GM23338 (cell line): ENCODE data around the gene CRADD. TPM values are rescaled to one million over a fixed set of nuclear protein-coding genes. Genes with fewer than 3 reads are reported as not detected.

Experiments
- ATAC-seq: fragments of 200-7000 bp; cut with Tn5 transposase; 3 replicates; pipeline ENCODE4 v1.9.1; 2020
- DNase-seq: peaks from one replicate; pipeline ENCODE4 v3.0.0-alpha.2; 2015; ENCODE audit warnings: low spot score
- H2AFZ ChIP-seq: fragments of 200-600 bp; sonication (generic); 2 replicates; pipeline ENCODE4 v1.8.0; 2016; ENCODE audit warnings: antibody characterized with exemption, mild to moderate bottlenecking, moderate library complexity
- H3F3A ChIP-seq: fragments of 200-600 bp; sonication (generic); replicated peaks from 2 replicates; pipeline ENCODE4 v1.8.0; 2017; ENCODE audit warnings: antibody characterized with exemption, mixed run types, low read depth
- H3K27ac ChIP-seq: fragments of 200-600 bp; sonication (generic); 2 replicates; pipeline ENCODE4 v1.6.1; 2016; ENCODE audit warnings: low read depth
- H3K27me3 ChIP-seq: fragments of 200-600 bp; sonication (generic); 2 replicates; pipeline ENCODE4 v1.8.0; 2016; ENCODE audit warnings: mild to moderate bottlenecking, mixed run types, moderate library complexity; ENCODE audit not compliant: insufficient read depth
- H3K36me3 ChIP-seq: fragments of 200-600 bp; sonication (generic); 2 replicates; pipeline ENCODE4 v1.8.0; 2016; ENCODE audit warnings: mild to moderate bottlenecking; ENCODE audit not compliant: insufficient read depth
- H3K4me1 ChIP-seq: fragments of 200-600 bp; sonication (generic); 2 replicates; pipeline ENCODE4 v1.8.0; 2016; ENCODE audit warnings: mild to moderate bottlenecking, moderate library complexity; ENCODE audit not compliant: insufficient read depth
- H3K4me2 ChIP-seq: fragments of 200-600 bp; sonication (generic); 2 replicates; pipeline ENCODE4 v1.7.1; 2017; ENCODE audit warnings: mixed run types
- H3K4me3 ChIP-seq: fragments of 200-600 bp; sonication (generic); 2 replicates; pipeline ENCODE4 v1.6.1; 2016; ENCODE audit warnings: mixed run types
- H3K79me2 ChIP-seq: fragments of 200-600 bp; sonication (generic); replicated peaks from 2 replicates; pipeline ENCODE4 v1.8.0; 2017; ENCODE audit warnings: mild to moderate bottlenecking; ENCODE audit not compliant: insufficient read depth
- H3K9me2 ChIP-seq: fragments of 200-600 bp; sonication (generic); 2 replicates; pipeline ENCODE4 v1.8.0; 2017; ENCODE audit not compliant: insufficient read depth
- H4K20me1 ChIP-seq: fragments of 200-600 bp; sonication (generic); replicated peaks from 2 replicates; pipeline ENCODE4 v1.8.0; 2017; ENCODE audit warnings: mild to moderate bottlenecking; ENCODE audit not compliant: insufficient read depth
- H3K27ac Mint-ChIP-seq: 2 replicates; pipeline ENCODE4 v1.8.0; 2020; ENCODE audit warnings: inconsistent platforms, mild to moderate bottlenecking, moderate library complexity, mixed read lengths
- H3K27me3 Mint-ChIP-seq: 3 replicates; pipeline ENCODE4 v1.8.0; 2022; ENCODE audit warnings: low read depth, mild to moderate bottlenecking, moderate library complexity, mixed read lengths, inconsistent platforms; ENCODE audit not compliant: insufficient read depth, poor library complexity
- H3K36me3 Mint-ChIP-seq: 3 replicates; pipeline ENCODE4 v1.8.0; 2021; ENCODE audit warnings: low read depth, mild to moderate bottlenecking, inconsistent platforms, moderate library complexity, mixed read lengths
- H3K4me1 Mint-ChIP-seq: 3 replicates; pipeline ENCODE4 v1.8.0; 2020; ENCODE audit warnings: mild to moderate bottlenecking, inconsistent platforms, mixed read lengths
- H3K4me3 Mint-ChIP-seq: 3 replicates; pipeline ENCODE4 v1.8.0; 2021; ENCODE audit warnings: moderate library complexity, mild to moderate bottlenecking, inconsistent platforms, mixed read lengths
- H3K9me3 Mint-ChIP-seq: 3 replicates; pipeline ENCODE4 v1.8.0; 2020; ENCODE audit warnings: moderate library complexity, mild to moderate bottlenecking, inconsistent platforms, mixed read lengths
- EZH2 ChIP-seq: fragments of 200-600 bp; sonication (generic); IDR thresholded peaks from one replicate; pipeline ENCODE4 v1.8.0; 2017; ENCODE audit warnings: antibody characterized with exemption, mild to moderate bottlenecking, low read depth; ENCODE audit not compliant: unreplicated experiment
- JUNB ChIP-seq: IDR thresholded peaks from one replicate; pipeline ENCODE4 v1.6.1; 2016; ENCODE audit warnings: antibody characterized with exemption; ENCODE audit not compliant: unreplicated experiment
- NANOG ChIP-seq: IDR thresholded peaks from 2 replicates; pipeline ENCODE4 v1.6.1; 2016; ENCODE audit warnings: antibody characterized with exemption, borderline replicate concordance
- POLR2AphosphoS5 ChIP-seq: IDR thresholded peaks from 2 replicates; pipeline ENCODE4 v1.6.1; 2016; ENCODE audit warnings: antibody characterized with exemption, low read depth
- ZNF114 ChIP-seq: fragments of 250-450 bp; sonication (Bioruptor Pico); IDR thresholded peaks from 2 replicates; pipeline ENCODE4 v1.5.0; 2020; ENCODE audit warnings: mild to moderate bottlenecking, moderate library complexity
- ZNF462 ChIP-seq: fragments of 250-450 bp; sonication (Bioruptor Pico); IDR thresholded peaks from 2 replicates; pipeline ENCODE4 v1.5.0; 2020; ENCODE audit warnings: mild to moderate bottlenecking, moderate library complexity
- polyA plus RNA-seq: library from polyadenylated mRNA; unstranded; fragments of >200 nt; fragmentation: Nextera tagmentation; extraction: Ambion mirVana; gene quantifications from 2 replicates; pipeline ENCODE4 v1.2.1, GENCODE V29; 2016
- total RNA-seq: library from RNA; depleted of rRNA; stranded (reverse); fragments of >200 nt; shearing (Covaris generic); gene quantifications from 2 replicates; pipeline ENCODE4 v1.2.3, GENCODE V29; 2014
- TF ChIP-seq, protein P1 (sequence below): IDR thresholded peaks from one replicate; pipeline ENCODE4 v1.6.1; 2018; ENCODE audit warnings: antibody characterized with exemption; ENCODE audit not compliant: unreplicated experiment

The CRADD gene
- total and polyA plus RNA-seq, 2 experiments from 2014 or later: 6.3 to 27.9 TPM

- peaks cover 19% of the 10 kb centered on the region for H3K36me3 Mint-ChIP-seq
- Histone ChIP-seq H3K4me2 (no peak overlapping the region), H4K20me1 (no peaks in the 10 kb centered on the region), H3K79me2 (no peaks in the 10 kb centered on the region), H3K27ac (no peak overlapping the region), H3K4me3 (no peak overlapping the region), H3K27me3 (no peaks in the 10 kb centered on the region), H2AFZ (no peak overlapping the region), H3K36me3 (no peaks in the 10 kb centered on the region), H3K4me1 (peaks cover 8% of the 10 kb centered on the region), H3F3A (no peaks in the 10 kb centered on the region), H3K9me2 (no peaks in the 10 kb centered on the region)
- DNase-seq (no peak), ATAC-seq (no peak)
- H3K27me3 Mint-ChIP-seq: peaks cover 2% of the 10 kb centered on the region
- H3K4me3 Mint-ChIP-seq: no peak overlapping the region
- H3K4me1 Mint-ChIP-seq: peaks cover 11% of the 10 kb centered on the region; the same call in 2 of the 3 replicates
- H3K9me3 Mint-ChIP-seq: peaks cover 24% of the 10 kb centered on the region
- H3K27ac Mint-ChIP-seq: no peak overlapping the region
- no peak for TF ChIP-seq ZNF114
These were observed 80.9 kb downstream of the CRADD start for GRCh38 chr12:93757792-93758694.

DNA sequence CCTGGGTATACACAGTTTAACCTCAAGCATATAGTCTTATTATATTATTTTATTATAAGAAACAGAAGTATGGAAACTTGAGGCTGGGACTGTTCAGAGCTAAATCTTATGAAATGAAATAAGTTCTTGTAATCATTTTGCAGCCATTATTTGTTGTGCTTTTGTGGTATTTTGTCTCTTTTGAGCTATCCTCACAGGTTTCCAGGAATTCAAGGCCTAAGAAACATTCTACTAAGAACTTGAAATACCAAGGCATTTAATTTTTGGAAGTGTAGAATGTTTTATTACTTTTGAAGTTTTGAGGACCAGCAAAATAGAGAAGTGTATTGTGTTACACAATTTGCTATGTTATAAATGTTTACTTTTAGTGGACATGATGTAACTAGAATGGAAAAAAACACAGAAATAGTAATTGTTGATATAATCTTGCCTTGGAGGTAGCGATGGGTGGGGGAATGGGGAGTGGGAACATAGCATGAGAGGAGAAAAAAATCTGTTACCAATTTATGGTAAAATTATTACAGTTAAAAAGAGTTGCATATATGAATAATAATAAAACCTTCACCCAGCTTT, 81.7 kb downstream of the CRADD start:
- TF ChIP-seq POLR2AphosphoS5 (no peak), NANOG (no peak), EZH2 (no peak), ZNF462 (CRISPR knock-in tag) (no peak), JUNB (no peak)
- TF ChIP-seq, protein P1, sequence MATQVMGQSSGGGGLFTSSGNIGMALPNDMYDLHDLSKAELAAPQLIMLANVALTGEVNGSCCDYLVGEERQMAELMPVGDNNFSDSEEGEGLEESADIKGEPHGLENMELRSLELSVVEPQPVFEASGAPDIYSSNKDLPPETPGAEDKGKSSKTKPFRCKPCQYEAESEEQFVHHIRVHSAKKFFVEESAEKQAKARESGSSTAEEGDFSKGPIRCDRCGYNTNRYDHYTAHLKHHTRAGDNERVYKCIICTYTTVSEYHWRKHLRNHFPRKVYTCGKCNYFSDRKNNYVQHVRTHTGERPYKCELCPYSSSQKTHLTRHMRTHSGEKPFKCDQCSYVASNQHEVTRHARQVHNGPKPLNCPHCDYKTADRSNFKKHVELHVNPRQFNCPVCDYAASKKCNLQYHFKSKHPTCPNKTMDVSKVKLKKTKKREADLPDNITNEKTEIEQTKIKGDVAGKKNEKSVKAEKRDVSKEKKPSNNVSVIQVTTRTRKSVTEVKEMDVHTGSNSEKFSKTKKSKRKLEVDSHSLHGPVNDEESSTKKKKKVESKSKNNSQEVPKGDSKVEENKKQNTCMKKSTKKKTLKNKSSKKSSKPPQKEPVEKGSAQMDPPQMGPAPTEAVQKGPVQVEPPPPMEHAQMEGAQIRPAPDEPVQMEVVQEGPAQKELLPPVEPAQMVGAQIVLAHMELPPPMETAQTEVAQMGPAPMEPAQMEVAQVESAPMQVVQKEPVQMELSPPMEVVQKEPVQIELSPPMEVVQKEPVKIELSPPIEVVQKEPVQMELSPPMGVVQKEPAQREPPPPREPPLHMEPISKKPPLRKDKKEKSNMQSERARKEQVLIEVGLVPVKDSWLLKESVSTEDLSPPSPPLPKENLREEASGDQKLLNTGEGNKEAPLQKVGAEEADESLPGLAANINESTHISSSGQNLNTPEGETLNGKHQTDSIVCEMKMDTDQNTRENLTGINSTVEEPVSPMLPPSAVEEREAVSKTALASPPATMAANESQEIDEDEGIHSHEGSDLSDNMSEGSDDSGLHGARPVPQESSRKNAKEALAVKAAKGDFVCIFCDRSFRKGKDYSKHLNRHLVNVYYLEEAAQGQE: no peak
- H3K36me3 ChIP-seq: no peaks in the 10 kb centered on the region
- no peaks in the 10 kb centered on the region for H3K79me2 ChIP-seq
- peaks cover 17% of the 10 kb centered on the region; the same call in 2 of the 3 replicates for H3K4me1 Mint-ChIP-seq
- H3K27me3 Mint-ChIP-seq: peaks cover 2% of the 10 kb centered on the region
- no peaks in the 10 kb centered on the region for H3F3A ChIP-seq
- peaks cover 11% of the 10 kb centered on the region for H3K36me3 Mint-ChIP-seq
- ATAC-seq: no peak
- H3K27ac ChIP-seq: no peak overlapping the region
- H3K27me3 ChIP-seq: no peaks in the 10 kb centered on the region
- no peak overlapping the region for H3K4me2 ChIP-seq
- peaks cover 8% of the 10 kb centered on the region for H3K4me1 ChIP-seq
- no peak for DNase-seq
- no peak overlapping the region for H3K27ac Mint-ChIP-seq
- no peak overlapping the region for H2AFZ ChIP-seq
- peaks cover 16% of the 10 kb centered on the region for H3K9me3 Mint-ChIP-seq
- H3K9me2 ChIP-seq: no peaks in the 10 kb centered on the region
- H4K20me1 ChIP-seq: no peaks in the 10 kb centered on the region
- H3K4me3 ChIP-seq: no peak overlapping the region
- no peak overlapping the region for H3K4me3 Mint-ChIP-seq
